GM18505 (cell line): ENCODE measurements around the gene PTPRD.
"Not testable (repeated sequence)": the region's sequence is repeated elsewhere in the genome, so short reads cannot be mapped to it uniquely, and the experiment has no call there.

Experiments used
- ATAC-seq: cut with Tn5 transposase; IDR thresholded peaks from one replicate; pipeline ENCODE4 v1.9.1; 2021; ENCODE audit not compliant: unreplicated experiment
- POLR2A ChIP-seq: IDR thresholded peaks from 4 replicates; pipeline ENCODE4 v1.6.1; 2011; ENCODE audit warnings: borderline replicate concordance; ENCODE audit not compliant: insufficient read depth, insufficient read length; ENCODE audit errors: extremely low read depth

The PTPRD gene

DNA sequence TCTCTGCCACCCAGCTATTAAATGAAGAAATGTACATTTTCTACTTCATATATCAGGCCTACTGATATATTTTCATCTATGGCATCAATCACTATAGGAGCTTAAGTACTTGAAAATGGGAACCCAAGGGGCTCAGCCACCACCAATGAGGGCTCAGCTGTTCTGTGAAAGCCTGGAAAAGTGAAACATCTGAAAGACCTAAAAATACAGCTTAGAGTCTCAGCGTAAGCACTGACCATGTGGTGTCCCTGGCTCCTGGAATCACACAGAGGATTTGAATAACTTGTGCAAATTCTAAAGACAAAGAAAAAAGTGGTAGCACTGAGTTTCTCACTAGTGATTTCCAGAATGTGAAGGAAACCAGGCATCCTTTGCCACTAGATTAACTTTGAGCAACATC lies 64.5 kb downstream of the PTPRD start:
- no peak for ATAC-seq
- no peak for TF ChIP-seq POLR2A

- no peak for TF ChIP-seq POLR2A
- ATAC-seq, result no peak
Measured at GRCh38 chr9:10538073-10538472, 74.7 kb downstream of the PTPRD start.

GRCh38 chr9:10534850-10535249 lies 78.0 kb downstream of the PTPRD start:
- ATAC-seq, result no peak
- TF ChIP-seq POLR2A, result no peak

GRCh38 chr9:10525972-10526371 lies 86.8 kb downstream of the PTPRD start:
- ATAC-seq, result no peak
- TF ChIP-seq POLR2A, result no peak

- ATAC-seq, result no peak
- TF ChIP-seq POLR2A, result no peak
Measured at GRCh38 chr9:10523164-10523563, 89.6 kb downstream of the PTPRD start.

GRCh38 chr9:10512144-10512543 lies 100.7 kb downstream of the PTPRD start:
- ATAC-seq, result no peak
- no peak for TF ChIP-seq POLR2A

DNA sequence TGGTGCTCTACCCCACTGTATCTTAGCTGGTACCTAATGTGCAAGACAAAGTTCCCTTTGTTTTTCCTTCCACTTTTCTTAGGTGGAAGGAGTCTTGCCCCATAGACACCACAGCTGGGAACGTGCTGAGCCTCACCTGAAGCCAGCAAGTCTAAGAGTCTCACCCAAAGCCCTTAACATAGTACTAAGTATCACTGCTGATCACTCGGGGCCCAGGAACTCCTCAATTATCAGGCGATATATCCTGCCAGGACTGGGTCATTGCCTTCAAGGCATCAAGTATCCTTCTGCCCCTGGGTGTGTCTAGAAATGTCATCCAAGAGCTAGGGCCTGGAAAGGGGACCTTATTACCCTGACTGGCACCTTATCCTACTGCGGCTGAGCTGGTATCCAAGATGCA lies 123.9 kb downstream of the PTPRD start:
- no peak for ATAC-seq
- no peak for TF ChIP-seq POLR2A

GRCh38 chr9:10479172-10479571 lies 133.6 kb downstream of the PTPRD start:
- no peak for TF ChIP-seq POLR2A
- ATAC-seq, result no peak

DNA sequence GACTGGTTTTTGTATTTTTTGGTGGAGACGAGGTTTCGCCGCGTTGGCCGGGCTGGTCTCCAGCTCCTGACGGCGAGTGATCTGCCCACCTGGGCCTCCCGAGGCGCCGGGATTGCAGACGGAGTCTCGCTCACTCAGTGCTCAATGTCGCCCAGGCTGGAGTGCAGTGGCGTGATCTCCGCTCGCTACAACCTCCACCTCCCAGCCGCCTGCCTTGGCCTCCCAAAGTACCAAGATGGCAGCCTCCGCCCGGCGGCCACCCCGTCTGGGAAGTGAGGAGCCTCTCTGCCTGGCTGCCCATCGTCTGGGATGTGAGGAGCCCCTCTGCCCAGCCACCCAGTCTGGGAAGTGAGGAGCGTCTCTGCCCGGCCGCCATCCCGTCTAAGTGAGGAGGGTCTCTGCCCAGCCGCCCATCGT lies 163.6 kb downstream of the PTPRD start:
- ATAC-seq, result not testable (repeated sequence)

DNA sequence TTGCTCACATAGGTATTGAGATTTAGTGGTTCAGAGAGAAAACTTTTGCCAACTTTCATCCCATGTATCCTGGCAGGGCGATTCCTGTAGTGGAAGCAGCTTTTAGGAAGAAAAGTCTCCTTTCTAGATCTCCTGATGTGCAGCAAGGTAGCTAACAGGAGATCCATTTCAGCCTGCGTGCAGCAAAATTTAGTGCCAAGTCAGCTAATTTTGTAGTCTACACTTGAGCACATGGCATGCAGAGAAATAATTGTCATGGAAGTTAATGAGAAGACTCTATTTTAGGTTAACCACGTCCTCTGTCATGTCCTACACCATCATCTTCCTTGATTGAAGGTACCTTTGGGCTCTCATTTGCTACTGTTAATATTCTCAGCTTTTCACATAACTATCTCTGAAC lies 165.8 kb downstream of the PTPRD start:
- no peak for TF ChIP-seq POLR2A
- no peak for ATAC-seq

GRCh38 chr9:10443868-10444204 lies 169.0 kb downstream of the PTPRD start:
- TF ChIP-seq POLR2A, result no peak
- no peak for ATAC-seq

DNA sequence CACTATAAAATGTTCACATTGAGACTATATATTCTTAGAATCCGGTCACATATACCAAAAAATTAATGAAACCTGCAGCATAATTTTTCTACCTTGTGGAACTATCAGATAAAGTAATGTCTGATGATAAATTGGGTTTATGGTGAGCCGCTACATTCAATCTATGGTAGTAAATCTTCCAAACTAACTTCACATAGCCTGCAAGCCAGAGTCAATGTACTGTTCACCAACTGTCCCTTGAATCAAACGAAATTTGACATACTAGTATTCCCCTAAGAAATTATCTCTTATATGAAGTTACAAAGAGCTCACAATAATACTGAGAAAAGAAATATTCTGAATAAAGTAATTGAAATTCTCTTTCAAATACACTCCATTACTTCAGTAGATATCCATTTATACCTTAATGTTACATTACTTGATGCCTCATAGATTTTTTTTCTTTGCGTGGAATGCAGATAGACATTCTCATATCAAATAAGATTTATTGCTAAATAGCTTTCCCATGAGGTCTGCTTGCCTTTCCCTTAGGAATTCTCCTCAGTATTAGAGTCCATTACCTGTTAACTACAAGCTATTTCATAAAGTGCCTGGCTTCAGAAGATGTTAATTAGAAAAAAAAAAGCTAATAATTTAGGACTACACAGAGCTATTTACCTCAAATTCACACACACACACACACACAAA lies 169.5 kb downstream of the PTPRD start:
- no peak for TF ChIP-seq POLR2A
- no peak for ATAC-seq

DNA sequence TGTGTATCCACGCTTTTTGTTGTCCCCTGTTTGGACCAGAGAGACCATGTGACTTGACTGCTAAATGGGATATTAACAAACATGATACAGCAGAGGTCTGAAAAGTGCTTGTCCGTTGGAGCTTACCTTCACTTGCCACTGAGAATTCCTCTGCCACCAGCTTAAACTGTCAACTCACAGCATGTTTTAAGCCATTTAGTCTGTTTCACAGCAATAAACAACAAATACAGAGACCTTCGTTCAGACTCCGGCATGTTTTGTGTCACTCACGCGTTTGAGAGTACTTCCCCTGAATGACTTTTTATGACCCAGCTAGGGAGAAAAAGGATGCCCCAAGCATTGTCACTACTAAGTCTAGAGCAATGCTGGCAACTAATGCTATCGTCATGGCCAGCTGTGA lies 173.8 kb downstream of the PTPRD start:
- TF ChIP-seq POLR2A, result no peak
- ATAC-seq, result no peak

DNA sequence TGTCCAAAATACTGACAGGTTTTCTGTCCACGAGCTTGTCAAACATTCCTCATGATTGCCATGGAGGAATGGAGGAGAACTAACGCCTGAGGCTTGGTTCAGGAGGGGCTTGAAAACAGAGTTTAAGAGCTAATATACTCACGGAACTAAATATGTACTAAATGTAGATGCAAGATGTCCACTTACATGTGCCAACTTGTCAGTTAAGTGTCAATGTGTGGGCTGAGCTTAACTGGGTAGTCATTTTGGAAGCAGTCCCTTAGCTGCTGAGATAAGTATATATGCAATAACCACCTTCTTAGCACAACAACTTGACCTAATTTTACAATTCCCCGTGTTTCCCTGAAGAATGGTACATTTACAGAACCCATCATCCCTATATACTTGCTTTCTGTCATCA lies 176.0 kb downstream of the PTPRD start:
- ATAC-seq, result no peak

DNA sequence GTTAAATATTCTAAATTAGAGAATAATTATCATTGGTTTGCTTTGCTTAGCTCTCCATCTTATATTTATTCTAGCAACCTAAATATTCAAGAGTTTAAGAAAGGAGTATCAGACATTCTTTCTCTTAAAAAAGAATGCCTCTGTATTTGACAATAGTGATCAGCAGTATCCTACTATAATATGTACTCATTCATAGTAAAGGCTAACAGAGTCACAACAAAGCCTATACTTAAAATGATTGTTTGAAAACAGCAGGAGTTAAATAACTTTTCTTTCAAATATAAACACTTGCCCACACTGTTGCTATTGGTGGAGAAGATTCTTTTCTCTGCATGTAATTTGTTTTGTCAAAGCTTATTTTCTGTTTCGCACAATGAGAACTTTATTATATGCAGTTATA lies 178.4 kb downstream of the PTPRD start:
- no peak for ATAC-seq
- TF ChIP-seq POLR2A, result no peak

More for the DNA sequence above, 176.0 kb downstream of the PTPRD start:
- no peak for TF ChIP-seq POLR2A
